H1 (cell line): ENCODE measurements around the gene SPOCD1. TPM values are rescaled to one million over a fixed set of nuclear protein-coding genes. Genes with fewer than 3 reads are reported as not detected.

ENCODE experiments used
- BCL11A ChIP-seq, 2 experiments: IDR thresholded peaks; one replicate each; pipeline ENCODE4 v1.6.1; 2011; ENCODE audit warnings: low read depth in 2 of 2, low read length in 2 of 2, mild to moderate bottlenecking in 2 of 2
- CHD2 ChIP-seq: IDR thresholded peaks from 2 replicates; pipeline ENCODE4 v1.6.1; 2012; ENCODE audit warnings: low read length, improper control_type of control experiment
- KDM4A ChIP-seq: IDR thresholded peaks from one replicate; pipeline ENCODE4 v1.7.1; 2012; ENCODE audit warnings: low read depth, mild to moderate bottlenecking, moderate library complexity, low read length, inconsistent platforms; ENCODE audit not compliant: severe bottlenecking
- polyA plus RNA-seq, 7 experiments: library from polyadenylated mRNA; depleted of rRNA in 3 of 7; stranded (reverse) in 5 of 7; unstranded in 2 of 7; fragments of >200 nt in 5 of 7; fragments of 200-250 nt in 2 of 7; gene quantifications; 1 replicate in 5 of 7; 2 replicates in 1 of 7; 4 replicates in 1 of 7; pipeline versions ENCODE4 v1.2.1 to v1.2.3, GENCODE V29; 2011 to 2013; ENCODE audit warnings: missing spikeins in 2 of 7, mixed read lengths in 2 of 7
- total RNA-seq: library from RNA; stranded (reverse); fragmentation: NEBNext Ultra II Directional; extraction: Animal tissue kit (Norgen Biotek cat#: 25700); gene quantifications from 2 replicates; pipeline ENCODE4 v1.2.1, GENCODE V29; 2021

SPOCD1 gene
- total and polyA plus RNA-seq, 2 of the 8 experiments (the other 6 are each of a cell fraction or from before 2014, with no cell fraction given): 1.8 to 2.9 TPM

DNA sequence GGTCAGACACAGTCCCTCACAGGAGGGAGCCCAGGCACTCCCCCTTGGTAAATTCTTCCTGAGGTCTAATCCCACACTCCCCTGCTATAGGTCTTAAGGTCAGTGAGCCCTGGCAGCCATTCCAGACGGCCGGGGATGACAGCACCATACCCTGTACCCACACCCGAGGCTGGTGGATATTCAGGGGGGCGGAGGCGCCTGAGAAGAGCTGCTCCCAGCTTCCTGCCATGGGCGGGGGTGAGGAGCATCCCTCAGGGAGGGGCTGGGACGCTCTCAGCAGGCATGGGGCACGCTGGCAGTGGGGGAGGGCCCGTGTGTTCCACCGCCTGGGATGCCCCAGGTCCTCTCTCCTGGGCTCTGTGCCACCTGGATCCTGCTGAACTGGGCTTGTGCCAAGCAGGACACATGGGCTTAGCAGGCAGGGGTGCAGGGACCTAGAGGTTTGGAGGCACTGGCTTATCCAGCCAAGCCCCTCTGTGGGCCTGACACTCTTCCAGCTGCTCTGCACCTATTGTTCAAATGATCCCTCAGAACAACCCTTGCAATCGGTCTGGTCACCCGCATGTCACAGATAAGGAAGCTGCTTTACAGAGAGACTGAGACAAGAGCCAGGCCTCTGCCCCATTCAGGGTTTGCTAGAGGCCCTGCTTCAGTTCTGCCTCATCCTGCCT lies 46.0 kb downstream of the SPOCD1 start (continued):
- TF ChIP-seq BCL11A (IDR thresholded peaks at IDR 0.05; ENCODE audit: low read depth in 2 of 2, low read length in 2 of 2) (no peak), CHD2 (no peak), KDM4A (no peak)
